Neural cell (in vitro differentiated cells): ENCODE measurements around the gene RDH16. TPM values are rescaled to one million over a fixed set of nuclear protein-coding genes. Genes with fewer than 3 reads are reported as not detected.

Experiments
- H2AFZ ChIP-seq: fragments of 200-600, 300-800 bp; sonication (generic), shearing (Covaris generic); 2 replicates; pipeline ENCODE4 v1.6.0; 2014; ENCODE audit warnings: low read depth, mild to moderate bottlenecking, antibody characterized with exemption, low read length, moderate library complexity
- H3F3A ChIP-seq: fragments of 200-600 bp; shearing (Covaris generic); 2 replicates; pipeline ENCODE4 v1.6.1; 2016; ENCODE audit warnings: mild to moderate bottlenecking, moderate library complexity, mixed read lengths, antibody characterized with exemption, low read length; ENCODE audit not compliant: insufficient read depth, poor library complexity, severe bottlenecking
- H3K27ac ChIP-seq: fragments of 200-600, 300-800 bp; sonication (generic), shearing (Covaris generic); 2 replicates; pipeline ENCODE4 v1.5.1; 2014; ENCODE audit warnings: mild to moderate bottlenecking, low read length, moderate library complexity
- H3K27me3 ChIP-seq: fragments of 300-800, 200-600 bp; sonication (generic), shearing (Covaris generic); 2 replicates; pipeline ENCODE4 v1.6.0; 2014; ENCODE audit warnings: mild to moderate bottlenecking, low read depth, low read length, moderate library complexity; ENCODE audit not compliant: insufficient read depth
- H3K36me3 ChIP-seq: fragments of 300-800, 200-600 bp; sonication (generic), shearing (Covaris generic); 2 replicates; pipeline ENCODE4 v1.5.1; 2014; ENCODE audit warnings: mild to moderate bottlenecking, antibody characterized with exemption, low read length, moderate library complexity; ENCODE audit not compliant: insufficient read depth
- H3K4me2 ChIP-seq: fragments of 300-800, 200-600 bp; sonication (generic), shearing (Covaris generic); 2 replicates; pipeline ENCODE4 v1.6.0; 2014; ENCODE audit warnings: mild to moderate bottlenecking, low read length
- H3K4me3 ChIP-seq: fragments of 300-800, 200-600 bp; sonication (generic), shearing (Covaris generic); 2 replicates; pipeline ENCODE4 v1.5.1; 2014; ENCODE audit warnings: mild to moderate bottlenecking, low read length, moderate library complexity
- H3K79me2 ChIP-seq: fragments of 200-600 bp; shearing (Covaris generic); replicated peaks from 2 replicates; pipeline ENCODE4 v1.6.0; 2014; ENCODE audit warnings: mild to moderate bottlenecking, low read length, moderate library complexity; ENCODE audit not compliant: insufficient read depth
- H3K9ac ChIP-seq: fragments of 300-800, 200-600 bp; sonication (generic), shearing (Covaris generic); 2 replicates; pipeline ENCODE4 v1.6.1; 2016; ENCODE audit warnings: mild to moderate bottlenecking, low read length, mixed read lengths
- H3K9me2 ChIP-seq: fragments of 200-600 bp; shearing (Covaris generic); 2 replicates; pipeline ENCODE4 v1.6.1; 2016; ENCODE audit warnings: mild to moderate bottlenecking, low read length, mixed read lengths; ENCODE audit not compliant: insufficient read depth
- H3K9me3 ChIP-seq: fragments of 200-600, 300-800 bp; sonication (generic), shearing (Covaris generic); 2 replicates; pipeline ENCODE4 v1.6.1; 2016; ENCODE audit warnings: mild to moderate bottlenecking, mixed run types, low read length, moderate library complexity, mixed read lengths
- H4K20me1 ChIP-seq: fragments of 200-600 bp; shearing (Covaris generic); 2 replicates; pipeline ENCODE4 v1.6.1; 2016; ENCODE audit warnings: mild to moderate bottlenecking, mixed run types; ENCODE audit not compliant: insufficient read depth
- EP300 ChIP-seq: fragments of 450-650 bp; conservative IDR thresholded peaks from 2 replicates; pipeline ENCODE4 v1.6.1; 2014; ENCODE audit warnings: antibody characterized with exemption, mild to moderate bottlenecking, moderate library complexity; ENCODE audit not compliant: poor library complexity, severe bottlenecking
- EZH2 ChIP-seq: fragments of 200-600, 300-800 bp; shearing (Covaris generic), sonication (generic); IDR thresholded peaks from 2 replicates; pipeline ENCODE4 v1.6.1; 2014; ENCODE audit warnings: antibody characterized with exemption, low read length, borderline replicate concordance, mild to moderate bottlenecking; ENCODE audit not compliant: insufficient read depth, poor library complexity, severe bottlenecking
- MXI1 ChIP-seq: fragments of 450-650 bp; conservative IDR thresholded peaks from 2 replicates; pipeline ENCODE4 v1.6.1; 2014; ENCODE audit warnings: antibody characterized with exemption, mild to moderate bottlenecking; ENCODE audit not compliant: poor library complexity, severe bottlenecking
- POLR2AphosphoS5 ChIP-seq: IDR thresholded peaks from 2 replicates; pipeline ENCODE4 v1.6.1; 2012
- RAD21 ChIP-seq: fragments of 450-650 bp; conservative IDR thresholded peaks from 2 replicates; pipeline ENCODE4 v1.6.1; 2014; ENCODE audit warnings: antibody characterized with exemption, mild to moderate bottlenecking, moderate library complexity
- REST ChIP-seq: IDR thresholded peaks from 2 replicates; pipeline ENCODE4 v1.6.1; 2012; ENCODE audit warnings: borderline replicate concordance
- SMC3 ChIP-seq: fragments of 450-650 bp; conservative IDR thresholded peaks from 2 replicates; pipeline ENCODE4 v1.6.1; 2014; ENCODE audit warnings: antibody characterized with exemption, mild to moderate bottlenecking, moderate library complexity; ENCODE audit not compliant: poor library complexity
- TAF1 ChIP-seq: IDR thresholded peaks from 2 replicates; pipeline ENCODE4 v1.6.1; 2012; ENCODE audit warnings: low read depth
- polyA plus RNA-seq: library from polyadenylated mRNA; depleted of rRNA; stranded (reverse); fragments of >200 nt; gene quantifications from 2 replicates; pipeline ENCODE4 v1.2.3, GENCODE V29; 2014
- TF ChIP-seq, protein P1 (sequence below): fragments of 450-650 bp; IDR thresholded peaks from 2 replicates; pipeline ENCODE4 v1.5.1; 2014; ENCODE audit warnings: antibody characterized with exemption, mild to moderate bottlenecking, moderate library complexity; ENCODE audit not compliant: poor library complexity, severe bottlenecking

The RDH16 gene
- polyA plus RNA-seq, 1 donor from 2014 or later = 1.0 TPM

- Histone ChIP-seq H3K9ac (no peak overlapping the region), H3K27me3 (no peaks in the 10 kb centered on the region), H3K4me2 (no peak overlapping the region), H3F3A (no peaks in the 10 kb centered on the region), H4K20me1 (no peaks in the 10 kb centered on the region), H3K4me3 (no peak overlapping the region), H3K9me2 (no peaks in the 10 kb centered on the region), H3K36me3 (no peaks in the 10 kb centered on the region), H3K79me2 (no peaks in the 10 kb centered on the region), H3K9me3 (no peaks in the 10 kb centered on the region), H2AFZ (no peak overlapping the region), H3K27ac (no peak overlapping the region)
- TF ChIP-seq EZH2 (no peak), POLR2AphosphoS5 (no peak), SMC3 (no peak), RAD21 (no peak), REST (no peak), EP300 (no peak), MXI1 (no peak), TAF1 (no peak)
- TF ChIP-seq, protein P1, sequence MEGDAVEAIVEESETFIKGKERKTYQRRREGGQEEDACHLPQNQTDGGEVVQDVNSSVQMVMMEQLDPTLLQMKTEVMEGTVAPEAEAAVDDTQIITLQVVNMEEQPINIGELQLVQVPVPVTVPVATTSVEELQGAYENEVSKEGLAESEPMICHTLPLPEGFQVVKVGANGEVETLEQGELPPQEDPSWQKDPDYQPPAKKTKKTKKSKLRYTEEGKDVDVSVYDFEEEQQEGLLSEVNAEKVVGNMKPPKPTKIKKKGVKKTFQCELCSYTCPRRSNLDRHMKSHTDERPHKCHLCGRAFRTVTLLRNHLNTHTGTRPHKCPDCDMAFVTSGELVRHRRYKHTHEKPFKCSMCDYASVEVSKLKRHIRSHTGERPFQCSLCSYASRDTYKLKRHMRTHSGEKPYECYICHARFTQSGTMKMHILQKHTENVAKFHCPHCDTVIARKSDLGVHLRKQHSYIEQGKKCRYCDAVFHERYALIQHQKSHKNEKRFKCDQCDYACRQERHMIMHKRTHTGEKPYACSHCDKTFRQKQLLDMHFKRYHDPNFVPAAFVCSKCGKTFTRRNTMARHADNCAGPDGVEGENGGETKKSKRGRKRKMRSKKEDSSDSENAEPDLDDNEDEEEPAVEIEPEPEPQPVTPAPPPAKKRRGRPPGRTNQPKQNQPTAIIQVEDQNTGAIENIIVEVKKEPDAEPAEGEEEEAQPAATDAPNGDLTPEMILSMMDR = no peak
Observed at GRCh38 chr12:56994231-56994746, 36.9 kb upstream of the RDH16 start.

GRCh38 chr12:56993346-56993745, 35.9 kb upstream of the RDH16 start:
- Histone ChIP-seq H3K4me2 (no peak overlapping the region), H2AFZ (no peak overlapping the region), H3K36me3 (no peaks in the 10 kb centered on the region), H4K20me1 (no peaks in the 10 kb centered on the region), H3K27me3 (no peaks in the 10 kb centered on the region), H3K9me3 (no peaks in the 10 kb centered on the region), H3K27ac (no peak overlapping the region), H3F3A (no peaks in the 10 kb centered on the region), H3K4me3 (no peak overlapping the region), H3K9ac (no peak overlapping the region), H3K9me2 (no peaks in the 10 kb centered on the region), H3K79me2 (no peaks in the 10 kb centered on the region)
- no peak for TF ChIP-seq EP300
- no peak for TF ChIP-seq MXI1
- TF ChIP-seq RAD21 = no peak
- TF ChIP-seq REST = no peak
- TF ChIP-seq POLR2AphosphoS5 = no peak
- no peak for TF ChIP-seq TAF1
- TF ChIP-seq SMC3 = no peak
- TF ChIP-seq EZH2 = no peak
- TF ChIP-seq, protein P1 = no peak
